Omental fat pad (tissue), 4 donors: ENCODE data around the gene PICALM. TPM values are rescaled to one million over a fixed set of nuclear protein-coding genes. Genes with fewer than 3 reads are reported as not detected.

Experiments
- ATAC-seq: fragments of 150-250 bp; one replicate; pipeline ENCODE4 v1.9.1; 2016; ENCODE audit warnings: mild to moderate bottlenecking, moderate library complexity; ENCODE audit not compliant: low FRiP score
- DNase-seq: peaks from one replicate; pipeline ENCODE4 v3.0.0-alpha.2; 2019; ENCODE audit warnings: low spot score
- CTCF ChIP-seq, 3 donors: fragments of 450-650 bp; IDR thresholded peaks; one replicate each; pipeline ENCODE4 v1.5.1; 2016 to 2017; ENCODE audit warnings: antibody characterized with exemption in 3 of 3, mild to moderate bottlenecking in 3 of 3, moderate library complexity in 2 of 3
- total RNA-seq, 4 donors: library from RNA; depleted of rRNA; stranded (reverse); fragments of >200 nt; gene quantifications; one replicate each; pipeline ENCODE4 v1.1.0, GENCODE V29; 2016

PICALM gene
- total RNA-seq, 4 donors from 2014 or later, result 302 to 622 (median 395) TPM

DNA sequence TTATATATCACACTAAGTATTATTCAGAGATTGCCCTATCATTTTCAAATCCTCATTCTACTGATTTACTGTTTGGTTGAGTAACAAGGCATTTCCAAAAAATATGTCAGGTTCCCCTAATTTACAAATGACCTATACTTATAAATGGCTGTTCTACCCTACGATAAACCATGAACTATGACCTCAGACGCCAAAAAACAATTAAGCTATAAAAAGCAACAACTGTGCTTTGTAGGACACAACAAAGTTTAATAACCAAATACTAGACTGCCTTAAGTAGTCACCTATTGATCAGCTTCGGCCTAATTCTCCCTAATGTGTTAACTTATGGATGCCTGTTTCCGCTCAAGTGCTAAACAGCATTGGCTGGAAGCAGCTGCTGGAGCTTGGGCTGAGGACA is 53.2 kb downstream of the PICALM start:
- no peak for ATAC-seq
- no peak for TF ChIP-seq CTCF (IDR thresholded peaks at IDR 0.05)
- no peak for DNase-seq

- DNase-seq, result no peak
- no peak for TF ChIP-seq CTCF (IDR thresholded peaks at IDR 0.05)
- ATAC-seq, result no peak
Measured at GRCh38 chr11:86014221-86014620, 54.7 kb downstream of the PICALM start.

DNA sequence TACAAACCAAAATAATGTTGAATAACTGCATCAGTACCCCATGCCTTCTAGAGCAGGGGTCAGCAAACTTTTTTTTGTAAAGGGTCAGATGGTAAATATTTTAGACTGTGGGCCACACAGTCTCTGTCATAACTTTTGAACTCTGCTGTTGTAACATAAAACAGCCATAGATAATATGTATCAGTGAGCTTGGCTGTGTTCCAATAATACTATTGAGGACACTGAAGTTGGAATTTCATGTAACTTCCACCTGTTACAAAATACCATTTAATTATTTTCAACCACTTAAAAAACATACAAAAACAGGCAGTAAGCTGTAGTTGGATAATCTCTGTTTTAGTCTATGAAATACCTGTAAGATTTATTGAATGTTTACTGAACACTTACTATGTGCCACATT is 55.2 kb downstream of the PICALM start:
- no peak for ATAC-seq
- no peak for DNase-seq
- no peak for TF ChIP-seq CTCF (IDR thresholded peaks at IDR 0.05)

DNA sequence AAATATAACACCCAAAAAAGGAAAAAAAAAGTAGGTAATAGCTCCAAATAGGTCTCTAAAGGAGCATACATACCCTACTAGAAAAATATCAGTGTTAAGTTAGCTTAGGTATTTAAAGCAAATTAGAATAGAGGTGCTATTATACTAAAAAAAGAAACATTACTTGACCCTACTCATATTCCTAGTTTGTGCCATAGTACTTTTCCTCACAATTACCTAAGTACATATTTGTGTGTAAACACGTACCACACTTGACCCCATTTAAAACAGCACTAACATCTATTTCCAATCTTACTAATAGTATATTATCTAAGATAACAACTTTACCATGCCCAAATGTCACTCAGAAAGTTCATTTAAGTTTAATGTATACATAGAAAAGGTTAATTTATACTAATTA is 57.7 kb downstream of the PICALM start:
- no peak for TF ChIP-seq CTCF (IDR thresholded peaks at IDR 0.05)
- DNase-seq, result no peak
- ATAC-seq, result no peak

DNA sequence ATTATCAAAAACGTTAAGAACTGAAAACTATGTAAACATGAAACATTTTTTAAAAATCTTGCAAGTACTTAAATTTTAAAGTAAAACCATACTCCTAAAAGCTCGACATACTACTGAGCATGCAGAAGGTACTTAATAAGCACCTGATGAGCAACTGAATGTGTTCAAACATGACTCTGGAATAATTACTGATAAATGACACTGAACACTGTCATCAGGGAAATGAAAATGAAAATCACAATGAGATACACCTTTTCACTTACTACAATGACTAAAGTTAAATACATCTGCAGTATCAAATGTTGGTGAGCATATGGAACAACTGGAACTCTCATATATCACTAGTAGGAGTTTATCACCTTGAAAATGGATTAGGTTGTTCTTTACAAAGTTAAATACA is 65.2 kb downstream of the PICALM start:
- DNase-seq, result no peak

DNA sequence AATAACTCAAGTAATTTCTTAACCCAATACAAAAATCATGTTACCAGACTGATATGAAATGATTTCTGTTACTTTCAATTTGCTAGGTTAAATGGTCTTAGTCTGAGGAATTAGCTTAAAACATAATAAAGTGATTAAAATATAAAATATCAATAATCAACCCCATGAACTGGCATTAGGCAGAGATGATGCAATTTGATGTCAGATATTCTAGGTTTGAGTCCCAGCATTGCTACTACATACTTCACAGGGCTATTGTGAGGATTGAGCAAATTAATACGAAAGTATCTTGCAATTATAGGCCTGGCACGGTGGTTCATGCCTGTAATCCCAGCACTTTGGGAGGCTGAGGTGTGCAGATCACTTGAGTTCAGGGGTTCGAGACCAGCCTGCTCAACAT is 66.5 kb downstream of the PICALM start:
- no peak for ATAC-seq
- no peak for TF ChIP-seq CTCF (IDR thresholded peaks at IDR 0.05)
- no peak for DNase-seq

More for the DNA sequence above, 65.2 kb downstream of the PICALM start:
- no peak for ATAC-seq
- TF ChIP-seq CTCF (IDR thresholded peaks at IDR 0.05), result no peak

DNA sequence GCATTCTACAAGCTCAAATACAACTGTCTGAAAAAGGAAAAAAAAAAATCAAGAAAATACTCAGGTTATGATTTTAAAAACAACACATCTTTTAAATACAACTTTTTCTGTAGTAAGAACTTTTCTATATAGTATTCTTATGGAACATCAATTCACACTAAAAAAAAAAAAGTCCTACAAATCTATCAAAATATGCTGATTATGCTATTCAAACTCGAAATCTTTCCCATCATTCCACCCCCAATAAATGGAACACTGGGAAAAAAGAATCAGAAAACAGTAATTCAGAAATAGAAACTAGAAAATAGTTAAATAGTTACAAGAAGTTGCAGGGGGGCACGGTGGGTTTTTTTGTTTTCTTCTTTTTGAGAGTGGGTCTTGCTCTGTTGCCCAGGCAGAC is 77.4 kb downstream of the PICALM start:
- TF ChIP-seq CTCF (IDR thresholded peaks at IDR 0.05), result no peak
- no peak for DNase-seq
- no peak for ATAC-seq
